Memory B cell (primary cell): ENCODE measurements around the gene SCRN1.
A peak's percentile ranks its signal among the peaks of the same experiment; 100 is the strongest.

Experiments
- ATAC-seq: fragments of 150-1000 bp; cut with Tn5 transposase; 2 replicates; pipeline ENCODE4 v1.10.0; 2021; ENCODE audit warnings: low read depth, mild to moderate bottlenecking, moderate library complexity
- DNase-seq, 2 donors: peaks; one replicate each; pipeline ENCODE4 v3.0.0; 2022; ENCODE audit warnings: low spot score in 2 of 2
- H3K27ac Mint-ChIP-seq: one replicate; pipeline ENCODE4 v1.8.0; 2022; ENCODE audit warnings: mild to moderate bottlenecking, moderate library complexity, mixed read lengths
- H3K27me3 Mint-ChIP-seq: one replicate; pipeline ENCODE4 v1.8.0; 2022; ENCODE audit warnings: mixed read lengths
- H3K36me3 Mint-ChIP-seq: one replicate; pipeline ENCODE4 v1.8.0; 2022; ENCODE audit warnings: mild to moderate bottlenecking, mixed read lengths
- H3K4me1 Mint-ChIP-seq: one replicate; pipeline ENCODE4 v1.8.0; 2022; ENCODE audit warnings: mixed read lengths
- H3K4me3 Mint-ChIP-seq: one replicate; pipeline ENCODE4 v1.8.0; 2022; ENCODE audit warnings: mild to moderate bottlenecking, moderate library complexity, mixed read lengths
- H3K9me3 Mint-ChIP-seq: one replicate; pipeline ENCODE4 v1.8.0; 2022; ENCODE audit warnings: mixed read lengths

SCRN1 gene

GRCh38 chr7:29948587-29948986 lies 41.0 kb downstream of the SCRN1 start:
- ATAC-seq = no peak
- no peak overlapping the region for H3K27ac Mint-ChIP-seq
- no peaks in the 10 kb centered on the region for H3K27me3 Mint-ChIP-seq
- peaks cover 42% of the 10 kb centered on the region for H3K36me3 Mint-ChIP-seq
- no peak overlapping the region for H3K4me3 Mint-ChIP-seq
- peaks cover 3% of the 10 kb centered on the region for H3K9me3 Mint-ChIP-seq
- no peaks in the 10 kb centered on the region for H3K4me1 Mint-ChIP-seq
- no peak for DNase-seq

- DNase-seq = no peak
- H3K9me3 Mint-ChIP-seq = peaks cover 3% of the 10 kb centered on the region
- peak; percentile 42 for ATAC-seq
These were observed 43.0 kb downstream of the SCRN1 start for GRCh38 chr7:29946428-29947186.

GRCh38 chr7:29945259-29945809 lies 44.3 kb downstream of the SCRN1 start:
- Mint-ChIP-seq H3K4me3 (no peak overlapping the region), H3K27me3 (no peaks in the 10 kb centered on the region), H3K27ac (no peak overlapping the region), H3K9me3 (no peaks in the 10 kb centered on the region), H3K36me3 (peaks cover 38% of the 10 kb centered on the region), H3K4me1 (no peaks in the 10 kb centered on the region)
- ATAC-seq (no peak), DNase-seq (no peak)

More at GRCh38 chr7:29946428-29947186, 43.0 kb downstream of the SCRN1 start:
- Mint-ChIP-seq H3K4me3 (no peak overlapping the region), H3K27me3 (no peaks in the 10 kb centered on the region), H3K27ac (no peak overlapping the region), H3K4me1 (no peaks in the 10 kb centered on the region), H3K36me3 (peaks cover 40% of the 10 kb centered on the region)

GRCh38 chr7:29940199-29940598 lies 49.4 kb downstream of the SCRN1 start:
- H3K27ac Mint-ChIP-seq = no peak overlapping the region
- H3K36me3 Mint-ChIP-seq = peaks cover 44% of the 10 kb centered on the region
- DNase-seq (no peak), ATAC-seq (no peak)
- H3K9me3 Mint-ChIP-seq = no peaks in the 10 kb centered on the region
- no peaks in the 10 kb centered on the region for H3K4me1 Mint-ChIP-seq
- H3K27me3 Mint-ChIP-seq = no peaks in the 10 kb centered on the region
- no peak overlapping the region for H3K4me3 Mint-ChIP-seq

DNA sequence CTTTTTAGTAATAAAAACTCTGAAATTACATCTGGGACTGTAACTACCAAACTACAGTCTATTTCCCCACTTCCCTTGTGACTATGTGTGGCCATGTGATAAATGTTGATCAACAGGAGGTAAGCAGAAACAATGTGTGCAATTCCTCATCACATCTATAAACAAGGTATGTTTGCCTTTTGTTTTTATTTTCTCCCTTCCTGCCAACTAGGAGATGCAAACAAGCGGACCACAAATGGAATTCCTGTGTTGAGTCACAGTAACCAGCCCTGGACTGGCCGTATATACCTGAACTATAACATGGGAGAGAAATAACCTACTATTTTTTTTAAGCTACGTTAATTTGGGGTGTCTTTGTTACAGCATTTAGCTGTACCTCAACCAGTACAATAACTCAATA lies 52.5 kb downstream of the SCRN1 start:
- no peak for ATAC-seq
- no peak overlapping the region for H3K4me3 Mint-ChIP-seq
- no peak overlapping the region for H3K27ac Mint-ChIP-seq
- peaks cover 38% of the 10 kb centered on the region for H3K36me3 Mint-ChIP-seq
- no peaks in the 10 kb centered on the region for H3K4me1 Mint-ChIP-seq
- no peaks in the 10 kb centered on the region for H3K9me3 Mint-ChIP-seq
- no peak for DNase-seq
- no peaks in the 10 kb centered on the region for H3K27me3 Mint-ChIP-seq

- Mint-ChIP-seq H3K27ac (no peak overlapping the region), H3K4me1 (no peaks in the 10 kb centered on the region), H3K4me3 (no peak overlapping the region), H3K36me3 (peaks cover 35% of the 10 kb centered on the region), H3K9me3 (no peaks in the 10 kb centered on the region), H3K27me3 (no peaks in the 10 kb centered on the region)
- ATAC-seq = no peak
- no peak for DNase-seq
These were observed 54.5 kb downstream of the SCRN1 start for GRCh38 chr7:29935111-29935510.

DNA sequence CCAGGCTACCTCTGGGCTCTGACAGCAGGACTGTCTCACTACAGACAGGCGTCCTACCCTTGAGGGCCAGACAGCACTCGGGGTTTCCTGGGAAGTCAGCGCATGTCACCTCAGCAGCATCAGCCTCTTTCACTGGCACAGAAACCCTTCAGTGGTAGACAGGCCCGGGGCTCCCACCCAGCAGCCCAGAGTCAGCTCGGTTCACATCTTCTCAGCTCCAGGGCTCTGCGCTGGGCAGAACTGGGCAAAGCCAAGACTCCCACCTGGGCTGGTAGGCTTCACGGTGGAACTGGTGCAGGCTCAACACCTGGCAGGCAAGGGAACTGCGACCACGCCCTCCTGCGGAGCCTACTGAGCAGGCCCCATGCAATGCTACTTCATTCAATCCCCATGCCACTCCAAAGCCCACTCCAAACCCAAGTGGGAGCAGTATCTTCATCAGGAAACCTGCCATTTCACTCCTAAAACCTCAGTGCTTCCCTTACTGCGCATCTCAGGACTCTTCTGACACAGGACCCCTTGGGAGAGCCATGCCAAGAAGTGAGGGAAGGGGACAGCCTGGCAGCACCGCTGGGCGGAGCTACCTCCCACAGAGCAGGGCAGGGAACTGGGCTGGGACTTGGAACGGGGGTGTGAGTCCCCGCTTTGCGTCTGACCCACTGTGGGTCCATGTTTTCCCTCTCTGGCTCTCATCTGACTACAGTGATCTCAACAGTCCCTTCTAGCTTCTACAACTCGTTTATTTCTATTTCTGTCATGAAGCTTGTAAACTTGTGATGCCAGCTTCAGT lies 60.4 kb downstream of the SCRN1 start:
- Mint-ChIP-seq H3K27ac (no peak overlapping the region), H3K4me1 (no peaks in the 10 kb centered on the region), H3K9me3 (no peaks in the 10 kb centered on the region), H3K36me3 (peaks cover 19% of the 10 kb centered on the region), H3K27me3 (no peaks in the 10 kb centered on the region), H3K4me3 (no peak overlapping the region)
- ATAC-seq (no peak), DNase-seq (no peak)

GRCh38 chr7:29926741-29927140 lies 62.9 kb downstream of the SCRN1 start:
- no peak for DNase-seq
- no peak for ATAC-seq
- no peaks in the 10 kb centered on the region for H3K27me3 Mint-ChIP-seq
- H3K36me3 Mint-ChIP-seq = peaks cover 33% of the 10 kb centered on the region
- no peak overlapping the region for H3K4me3 Mint-ChIP-seq
- no peak overlapping the region for H3K27ac Mint-ChIP-seq
- H3K9me3 Mint-ChIP-seq = no peaks in the 10 kb centered on the region
- no peaks in the 10 kb centered on the region for H3K4me1 Mint-ChIP-seq

GRCh38 chr7:29926216-29926615 lies 63.4 kb downstream of the SCRN1 start:
- Mint-ChIP-seq H3K36me3 (peaks cover 33% of the 10 kb centered on the region), H3K27me3 (no peaks in the 10 kb centered on the region), H3K9me3 (no peaks in the 10 kb centered on the region), H3K4me1 (peaks cover 2% of the 10 kb centered on the region), H3K4me3 (no peak overlapping the region), H3K27ac (no peak overlapping the region)
- no peak for DNase-seq
- no peak for ATAC-seq

GRCh38 chr7:29924684-29925083 lies 64.9 kb downstream of the SCRN1 start:
- peaks cover 2% of the 10 kb centered on the region for H3K4me1 Mint-ChIP-seq
- H3K36me3 Mint-ChIP-seq = peaks cover 34% of the 10 kb centered on the region
- no peaks in the 10 kb centered on the region for H3K27me3 Mint-ChIP-seq
- H3K4me3 Mint-ChIP-seq = no peak overlapping the region
- no peak for DNase-seq
- ATAC-seq = no peak
- H3K9me3 Mint-ChIP-seq = no peaks in the 10 kb centered on the region
- H3K27ac Mint-ChIP-seq = no peak overlapping the region

DNA sequence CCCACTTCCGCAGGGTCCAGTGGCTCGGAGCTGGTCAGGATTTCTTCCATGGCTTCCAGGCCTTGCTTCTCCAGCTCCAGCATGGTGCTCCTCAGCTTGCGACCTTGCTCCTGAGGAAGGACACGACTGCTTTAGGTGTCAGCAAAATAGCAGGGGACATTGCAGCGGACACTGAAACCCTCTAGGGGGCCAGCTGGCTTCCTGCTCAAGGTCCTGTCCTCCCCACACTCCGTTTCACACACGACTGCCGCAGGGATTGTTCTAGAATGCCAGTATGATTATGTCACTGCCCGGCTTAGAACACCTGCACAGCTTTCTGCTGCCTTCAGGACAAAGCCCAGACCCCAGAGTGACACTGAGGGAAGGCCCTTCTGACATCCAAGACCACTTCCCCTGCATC lies 65.6 kb downstream of the SCRN1 start:
- Mint-ChIP-seq H3K36me3 (peaks cover 41% of the 10 kb centered on the region), H3K9me3 (no peaks in the 10 kb centered on the region), H3K4me1 (peaks cover 2% of the 10 kb centered on the region), H3K4me3 (no peak overlapping the region), H3K27me3 (no peaks in the 10 kb centered on the region), H3K27ac (no peak overlapping the region)
- DNase-seq (no peak), ATAC-seq (no peak)

DNA sequence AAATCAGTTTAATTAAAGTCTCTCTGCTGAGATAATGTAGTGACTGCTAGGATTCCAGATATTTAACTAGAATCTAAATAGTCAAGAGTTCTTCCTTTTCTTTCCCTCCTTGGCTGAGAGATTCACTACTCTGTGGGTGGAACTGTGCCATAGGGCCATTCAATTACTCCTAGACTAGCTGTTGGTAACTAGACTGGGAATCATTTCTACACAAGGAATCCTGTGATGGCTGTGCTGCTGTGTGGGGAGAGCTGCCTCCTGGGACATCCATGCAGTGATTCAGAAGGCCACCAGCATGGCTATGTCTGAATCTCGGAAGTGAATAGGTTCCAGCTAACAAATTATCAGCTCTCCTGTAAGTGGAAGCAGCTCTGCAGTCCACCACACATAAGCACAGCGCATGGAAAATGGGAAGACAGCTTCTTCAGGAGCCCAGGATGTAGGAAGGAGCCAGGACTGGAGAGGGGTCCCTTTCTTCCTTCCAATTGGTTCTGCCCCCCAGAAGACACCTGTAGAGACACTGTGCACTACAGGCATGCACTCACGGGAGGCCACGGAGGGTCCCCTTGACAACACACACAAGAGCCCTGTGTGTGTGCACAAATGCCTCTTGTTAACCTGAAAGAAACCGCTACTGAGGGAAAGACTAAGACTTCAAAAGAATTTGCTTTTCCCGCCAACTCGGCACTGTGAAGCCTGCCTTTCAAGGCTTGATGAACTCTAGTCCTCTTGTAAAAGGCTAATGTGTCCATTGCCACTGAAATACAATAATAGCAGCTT lies 66.5 kb downstream of the SCRN1 start:
- H3K27me3 Mint-ChIP-seq = no peaks in the 10 kb centered on the region
- DNase-seq (no peak), ATAC-seq (no peak)
- peaks cover 44% of the 10 kb centered on the region for H3K36me3 Mint-ChIP-seq
- peaks cover 2% of the 10 kb centered on the region for H3K4me1 Mint-ChIP-seq
- H3K27ac Mint-ChIP-seq = no peak overlapping the region
- H3K4me3 Mint-ChIP-seq = no peak overlapping the region
- no peaks in the 10 kb centered on the region for H3K9me3 Mint-ChIP-seq

DNA sequence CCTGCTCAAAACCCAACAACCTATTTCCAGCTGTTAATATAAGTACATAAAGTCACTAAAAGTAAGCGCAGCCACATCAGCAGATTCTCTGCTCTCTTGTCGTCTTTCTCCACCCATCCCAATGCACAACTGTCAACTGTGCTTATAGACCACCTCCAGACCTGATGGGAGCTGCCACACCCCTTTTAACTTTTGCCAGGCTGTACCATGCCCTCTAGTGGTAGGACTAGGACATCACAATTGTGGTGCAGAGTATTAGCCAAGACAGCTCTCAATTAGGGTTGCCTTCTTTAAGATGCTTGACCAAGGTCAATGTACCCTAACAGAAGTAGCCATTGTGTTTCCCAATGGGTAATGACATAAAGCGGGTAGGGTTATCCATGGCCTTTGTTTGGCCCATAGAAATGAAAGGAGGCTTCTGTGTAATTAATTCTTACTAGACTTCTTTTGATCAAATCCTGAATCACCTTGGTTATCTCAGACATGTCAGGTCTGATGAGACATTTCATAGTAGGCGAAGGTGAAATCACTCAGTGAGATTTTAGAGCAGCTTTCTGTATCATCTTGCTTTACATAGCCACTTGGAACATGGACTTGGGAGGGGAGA lies 68.1 kb downstream of the SCRN1 start:
- DNase-seq (peak; percentile 44 to 59), ATAC-seq (peak; percentile 88)
- Mint-ChIP-seq H3K36me3 (peaks cover 46% of the 10 kb centered on the region), H3K27me3 (no peaks in the 10 kb centered on the region), H3K4me3 (no peak overlapping the region), H3K4me1 (peaks cover 2% of the 10 kb centered on the region), H3K9me3 (no peaks in the 10 kb centered on the region), H3K27ac (no peak overlapping the region)
